Aorta (tissue), 5 donors: ENCODE data around the gene STARD10. TPM values are rescaled to one million over a fixed set of nuclear protein-coding genes. Genes with fewer than 3 reads are reported as not detected.
"Not testable (repeated sequence)": the region's sequence is repeated elsewhere in the genome, so short reads cannot be mapped to it uniquely, and the experiment has no call there.

Experiments
- ATAC-seq: fragments of 200-7000 bp; cut with Tn5 transposase; one replicate; pipeline ENCODE4 v1.9.1; 2022; ENCODE audit warnings: moderate library complexity; ENCODE audit not compliant: low FRiP score
- DNase-seq, 2 donors: peaks; one replicate each; pipeline ENCODE4 v3.0.0-alpha.2; 2020
- H3K27ac ChIP-seq, 2 donors: one replicate each; pipeline ENCODE4 v1.5.1; 2013; ENCODE audit warnings: low read length in 2 of 2, mild to moderate bottlenecking in 2 of 2, moderate library complexity in 2 of 2, control low read depth in 1 of 2, inconsistent platforms in 1 of 2, low read depth in 1 of 2
- H3K27me3 ChIP-seq, 2 donors: one replicate each; pipeline ENCODE4 v1.6.1; 2013; ENCODE audit warnings: control low read depth in 1 of 2, low read length in 1 of 2, mild to moderate bottlenecking in 1 of 2, moderate library complexity in 1 of 2; ENCODE audit not compliant: insufficient read depth in 2 of 2, control insufficient read depth in 1 of 2
- H3K36me3 ChIP-seq, 2 donors: one replicate each; pipeline ENCODE4 v1.6.1; 2013; ENCODE audit warnings: control low read depth in 1 of 2, low read length in 1 of 2, mild to moderate bottlenecking in 1 of 2; ENCODE audit not compliant: insufficient read depth in 2 of 2, control insufficient read depth in 1 of 2
- H3K4me1 ChIP-seq, 2 donors: one replicate each; pipeline ENCODE4 v1.6.1; 2013; ENCODE audit warnings: low read length in 2 of 2, control low read depth in 1 of 2, mild to moderate bottlenecking in 1 of 2, moderate library complexity in 1 of 2; ENCODE audit not compliant: insufficient read depth in 2 of 2, control insufficient read depth in 1 of 2
- H3K4me3 ChIP-seq, 2 donors: one replicate each; pipeline ENCODE4 v1.5.1; 2013; ENCODE audit warnings: low read length in 2 of 2, control low read depth in 1 of 2, mild to moderate bottlenecking in 1 of 2
- H3K9me3 ChIP-seq: one replicate; pipeline ENCODE4 v1.6.1; 2013; ENCODE audit warnings: mild to moderate bottlenecking, low read length; ENCODE audit not compliant: control insufficient read depth
- whole genome bisulfite sequencing, 2 donors: extraction: QIAGEN DNeasy Blood & Tissue Kit; methylation state at CpG; one replicate each; pipeline ENCODE4 v1.1.7; 2013; 5-methylcytosine and 5-hydroxymethylcytosine counted together
- intact Hi-C, 2 donors: fragments of 100-400 bp; cut with DNase I; formaldehyde crosslinking; loops; one replicate each; pipeline versions ENCODE4 v1.14.2 to v1.15.0; 2022
- polyA plus RNA-seq, 2 donors: library from polyadenylated mRNA; stranded (reverse); fragments of 200-250 nt; gene quantifications; one replicate each; pipeline ENCODE4 v1.2.3, GENCODE V29; 2013
- total RNA-seq, 2 donors: library from RNA; stranded (reverse); fragmentation: NEBNext Ultra II Directional; extraction: Animal tissue kit (Norgen Biotek cat#: 25700); gene quantifications; one replicate each; pipeline ENCODE4 v1.2.1, GENCODE V29; 2021
- donor health status: healthy with polysubstance abuse.
- donor health status: Bipolar disorder and iron deficiency.
- donor health status: DM: no; HTN: no; CAD: no.
- donor health status: DM: no; HTN: no; CAD: no.
- donor health status: DM: yes; HTN: yes; CAD: no.

The STARD10 gene
- total and polyA plus RNA-seq, 4 donors = 17.7 to 129 (median 40.1) TPM

DNA sequence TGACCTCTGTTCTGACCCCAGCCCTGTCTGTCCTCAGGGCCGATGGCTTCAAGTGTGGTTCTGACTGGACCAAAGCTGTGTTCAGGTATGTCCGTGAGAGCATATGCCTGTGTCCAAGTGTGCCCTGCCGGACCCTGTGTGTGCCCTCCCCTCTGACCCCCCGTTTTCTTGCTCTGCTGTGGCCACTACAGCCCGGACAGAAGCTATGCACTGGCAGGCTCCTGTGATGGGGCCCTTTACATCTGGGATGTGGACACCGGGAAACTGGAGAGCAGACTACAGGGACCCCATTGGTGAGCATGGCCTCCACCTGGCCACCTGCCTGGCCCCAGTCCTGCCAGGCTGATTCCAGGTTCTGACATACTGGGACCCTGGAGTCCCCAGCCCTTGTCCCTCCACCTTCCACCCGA, 34.9 kb upstream of the STARD10 start:
- WGBS, 2 donors = 82 to 83% methylated on average over 7 of the region's 7 CpGs
- Histone ChIP-seq H3K4me1 (peaks cover 6 to 7% of the 10 kb centered on the region in 2 donors), H3K27me3 (no peaks in the 10 kb centered on the region), H3K27ac (no peak overlapping the region), H3K36me3 (no peaks in the 10 kb centered on the region), H3K9me3 (no peaks in the 10 kb centered on the region), H3K4me3 (no peak overlapping the region)
- no peak for DNase-seq
- no peak for ATAC-seq
- intact Hi-C loops = loop anchor here in 1 of 2 donors (10.0 kb wide), 1 partner anchor 416 kb away; no protein-coding TSS in a partner anchor

DNA sequence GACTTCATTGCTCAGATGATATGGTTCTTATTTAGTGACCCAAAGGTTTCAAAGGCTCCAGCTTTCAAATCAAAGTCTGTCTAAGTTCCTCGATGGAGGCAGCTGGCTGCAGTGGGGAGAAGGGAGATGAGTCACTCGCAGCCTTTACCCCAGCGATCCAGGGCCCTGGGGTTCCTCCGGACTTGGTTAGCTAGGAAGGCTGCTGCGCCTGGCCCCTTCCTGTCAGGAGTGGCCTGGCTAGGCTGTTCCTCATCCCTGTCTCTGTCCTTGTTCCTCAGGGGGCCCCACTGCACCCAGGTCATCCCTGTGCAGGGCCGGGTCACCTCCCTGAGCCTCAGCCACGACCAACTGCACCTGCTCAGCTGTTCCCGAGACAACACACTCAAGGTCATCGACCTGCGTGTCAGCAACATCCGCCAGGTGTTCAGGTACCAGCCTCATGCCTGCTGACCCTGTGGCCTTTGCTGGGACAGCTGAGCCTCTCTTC, 34.3 kb upstream of the STARD10 start:
- Histone ChIP-seq H3K4me1 (peaks cover 6 to 7% of the 10 kb centered on the region in 2 donors), H3K9me3 (no peaks in the 10 kb centered on the region), H3K4me3 (no peak overlapping the region), H3K27ac (no peak overlapping the region), H3K27me3 (no peaks in the 10 kb centered on the region), H3K36me3 (no peaks in the 10 kb centered on the region)
- 75 to 78% methylated on average over 11 of the region's 11 CpGs for WGBS, 2 donors
- intact Hi-C loops = loop anchor here in 1 of 2 donors (10.0 kb wide), 1 partner anchor 417 kb away; no protein-coding TSS in a partner anchor
- ATAC-seq (no peak), DNase-seq (peak in 1 of 2 donors; percentile 70)

DNA sequence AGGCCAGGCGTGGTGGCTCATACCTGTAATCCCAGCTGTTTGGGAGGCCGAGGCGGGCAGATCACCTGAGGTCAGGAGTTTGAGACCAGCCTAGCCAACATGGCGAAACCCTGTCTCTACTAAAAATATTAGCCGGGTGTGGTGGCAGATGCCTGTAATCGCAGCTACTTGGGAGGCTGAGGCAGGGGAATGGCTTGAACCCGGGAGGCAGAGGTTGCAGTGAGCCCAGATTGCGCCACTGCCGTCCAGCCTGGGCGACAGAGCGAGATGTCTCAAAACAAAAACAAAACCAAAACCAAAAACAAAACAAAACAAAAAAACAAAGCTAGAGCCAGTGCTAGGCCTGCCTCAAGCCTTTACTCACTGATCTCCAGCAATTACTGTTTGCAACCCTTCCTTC, 33.8 kb upstream of the STARD10 start:
- H3K27me3 ChIP-seq, H3K4me1 ChIP-seq, H3K27ac ChIP-seq, H3K36me3 ChIP-seq, H3K9me3 ChIP-seq, ATAC-seq, H3K4me3 ChIP-seq: not testable (repeated sequence)
- WGBS, 2 donors = 84 to 85% methylated on average over 11 of the region's 11 CpGs
- intact Hi-C loops = loop anchor here in 1 of 2 donors (10.0 kb wide), 1 partner anchor 417 kb away; no protein-coding TSS in a partner anchor
- DNase-seq = peak in 1 of 2 donors; percentile 26

GRCh38 chr11:72826942-72827480, 33.2 kb upstream of the STARD10 start:
- peaks cover 2 to 5% of the 10 kb centered on the region in 2 donors for H3K4me1 ChIP-seq
- no peak for ATAC-seq
- H3K9me3 ChIP-seq = no peaks in the 10 kb centered on the region
- intact Hi-C loops = loop anchor here in 1 of 2 donors (10.0 kb wide), 1 partner anchor 418 kb away; no protein-coding TSS in a partner anchor
- no peak for DNase-seq
- 78 to 79% methylated on average over 8 of the region's 8 CpGs for WGBS, 2 donors
- no peak overlapping the region for H3K27ac ChIP-seq
- no peaks in the 10 kb centered on the region for H3K27me3 ChIP-seq
- H3K36me3 ChIP-seq = no peaks in the 10 kb centered on the region
- H3K4me3 ChIP-seq = no peak overlapping the region

- 81 to 88% methylated on average over 15 of the region's 15 CpGs for WGBS, 2 donors
- intact Hi-C loops = loop anchor here in 1 of 2 donors (10.0 kb wide), 1 partner anchor 418 kb away; no protein-coding TSS in a partner anchor
- no peak overlapping the region for H3K4me3 ChIP-seq
- H3K27ac ChIP-seq = no peak overlapping the region
- no peaks in the 10 kb centered on the region for H3K36me3 ChIP-seq
- no peaks in the 10 kb centered on the region for H3K27me3 ChIP-seq
- DNase-seq (no peak), ATAC-seq (no peak)
- no peaks in the 10 kb centered on the region for H3K9me3 ChIP-seq
- H3K4me1 ChIP-seq = no peaks in the 10 kb centered on the region
Observed at GRCh38 chr11:72826191-72826941, 32.5 kb upstream of the STARD10 start.

GRCh38 chr11:72825661-72826060, 31.8 kb upstream of the STARD10 start:
- Histone ChIP-seq H3K4me1 (no peaks in the 10 kb centered on the region), H3K36me3 (no peaks in the 10 kb centered on the region), H3K27me3 (no peaks in the 10 kb centered on the region), H3K4me3 (no peak overlapping the region), H3K9me3 (no peaks in the 10 kb centered on the region), H3K27ac (no peak overlapping the region)
- WGBS, 2 donors = 49 to 57% methylated on average over 4 of the region's 4 CpGs
- intact Hi-C loops = loop anchor here in 1 of 2 donors (10.0 kb wide), 1 partner anchor 419 kb away; no protein-coding TSS in a partner anchor
- DNase-seq (no peak), ATAC-seq (no peak)

- Histone ChIP-seq H3K4me1 (no peaks in the 10 kb centered on the region), H3K27me3 (no peaks in the 10 kb centered on the region), H3K27ac (no peak overlapping the region), H3K9me3 (no peaks in the 10 kb centered on the region), H3K4me3 (no peak overlapping the region), H3K36me3 (no peaks in the 10 kb centered on the region)
- ATAC-seq (no peak), DNase-seq (no peak)
- WGBS, 2 donors = 59 to 70% methylated on average over 11 to 15 of the region's 15 CpGs
- intact Hi-C loops = loop anchor here in 1 of 2 donors (10.0 kb wide), 1 partner anchor 420 kb away; no protein-coding TSS in a partner anchor
Observed at GRCh38 chr11:72824811-72825505, 31.1 kb upstream of the STARD10 start.

GRCh38 chr11:72824020-72824419, 30.2 kb upstream of the STARD10 start:
- Histone ChIP-seq H3K4me3 (no peak overlapping the region), H3K36me3 (no peaks in the 10 kb centered on the region), H3K27ac (no peak overlapping the region), H3K27me3 (no peaks in the 10 kb centered on the region), H3K9me3 (no peaks in the 10 kb centered on the region), H3K4me1 (no peaks in the 10 kb centered on the region)
- no peak for DNase-seq
- intact Hi-C loops = loop anchor here in 1 of 2 donors (10.0 kb wide), 1 partner anchor 421 kb away; no protein-coding TSS in a partner anchor
- ATAC-seq = no peak
- WGBS, 2 donors = 74 to 75% methylated on average over 7 of the region's 7 CpGs
